WTC11 (cell line): ENCODE results near the gene KCNN4. TPM values are rescaled to one million over a fixed set of nuclear protein-coding genes. Genes with fewer than 3 reads are reported as not detected.

Source experiments
- ATAC-seq: fragments of 200-7000 bp; cut with Tn5 transposase; 2 replicates; pipeline ENCODE4 v1.10.0; 2021; ENCODE audit warnings: mild to moderate bottlenecking, moderate library complexity
- CTCF ChIA-PET: fragments of 300-600 bp; sonication (Branson Sonifier 250); formaldehyde crosslinking; loops from one replicate; lab custom pipeline; 2021; ENCODE audit warnings: antibody characterized with exemption; lab: Charles Lee
- POLR2A ChIA-PET: fragments of 350-600 bp; sonication (Branson Sonifier 250); formaldehyde crosslinking; loops from one replicate; lab custom pipeline; 2021; ENCODE audit warnings: antibody characterized with exemption; lab: Charles Lee
- DNase-seq: peaks from one replicate; pipeline ENCODE4 v3.0.0; 2021; ENCODE audit warnings: low spot score
- H3K27ac Mint-ChIP-seq: 2 replicates; pipeline ENCODE4 v1.8.0; 2021; ENCODE audit warnings: mixed read lengths
- H3K27me3 Mint-ChIP-seq: 2 replicates; pipeline ENCODE4 v1.8.0; 2021; ENCODE audit warnings: low read depth, mild to moderate bottlenecking, moderate library complexity, mixed read lengths
- H3K36me3 Mint-ChIP-seq: 2 replicates; pipeline ENCODE4 v1.8.0; 2021; ENCODE audit warnings: mixed read lengths
- H3K4me1 Mint-ChIP-seq: 2 replicates; pipeline ENCODE4 v1.8.0; 2022; ENCODE audit warnings: mixed read lengths
- H3K4me3 Mint-ChIP-seq: 2 replicates; pipeline ENCODE4 v1.8.0; 2021; ENCODE audit warnings: mild to moderate bottlenecking, moderate library complexity, mixed read lengths
- H3K9me3 Mint-ChIP-seq: 2 replicates; pipeline ENCODE4 v1.8.0; 2021; ENCODE audit warnings: mixed read lengths
- AFF4 ChIP-seq: sonication (generic); formaldehyde crosslinking; IDR thresholded peaks from 2 replicates; pipeline ENCODE4 v1.8.1; 2023; ENCODE audit warnings: mild to moderate bottlenecking, missing genetic modification reagents, borderline replicate concordance
- CBFB ChIP-seq: sonication (generic); formaldehyde crosslinking; IDR thresholded peaks from 2 replicates; pipeline ENCODE4 v1.8.1; 2022; ENCODE audit warnings: mild to moderate bottlenecking, low read depth, missing genetic modification reagents
- E2F5 ChIP-seq: sonication (generic); formaldehyde crosslinking; IDR thresholded peaks from 2 replicates; pipeline ENCODE4 v1.8.1; 2022; ENCODE audit warnings: mild to moderate bottlenecking, moderate library complexity, missing genetic modification reagents
- GRHL2 ChIP-seq: fragments of 250-450 bp; sonication (Bioruptor Pico); IDR thresholded peaks from 2 replicates; pipeline ENCODE4 v1.8.0; 2022; ENCODE audit warnings: mild to moderate bottlenecking, moderate library complexity; ENCODE audit not compliant: insufficient replicate concordance, severe bottlenecking
- GTF2I ChIP-seq: fragments of 250-450 bp; sonication (Bioruptor Pico); conservative IDR thresholded peaks from 2 replicates; pipeline ENCODE4 v1.4.0; 2021; ENCODE audit warnings: mild to moderate bottlenecking
- HMGXB4 ChIP-seq: sonication (generic); formaldehyde crosslinking; IDR thresholded peaks from 2 replicates; pipeline ENCODE4 v1.8.1; 2023; ENCODE audit warnings: mild to moderate bottlenecking, moderate library complexity, missing genetic modification reagents
- IRF1 ChIP-seq: sonication (generic); formaldehyde crosslinking; IDR thresholded peaks from 2 replicates; pipeline ENCODE4 v1.8.0; 2023; ENCODE audit warnings: missing genetic modification reagents
- IRF2 ChIP-seq: sonication (generic); formaldehyde crosslinking; IDR thresholded peaks from 2 replicates; pipeline ENCODE4 v1.8.0; 2022; ENCODE audit warnings: low read depth, missing genetic modification reagents, borderline replicate concordance
- JAZF1 ChIP-seq: fragments of 250-450 bp; sonication (Bioruptor Pico); IDR thresholded peaks from 2 replicates; pipeline ENCODE4 v1.9.0; 2021; ENCODE audit warnings: moderate library complexity, mild to moderate bottlenecking, inconsistent platforms
- MLX ChIP-seq: sonication (generic); formaldehyde crosslinking; IDR thresholded peaks from 2 replicates; pipeline ENCODE4 v1.8.1; 2023; ENCODE audit warnings: mild to moderate bottlenecking, missing genetic modification reagents, moderate library complexity
- MYBL2 ChIP-seq: sonication (generic); formaldehyde crosslinking; IDR thresholded peaks from 2 replicates; pipeline ENCODE4 v1.8.1; 2023; ENCODE audit warnings: mild to moderate bottlenecking, moderate library complexity, missing genetic modification reagents
- NFATC4 ChIP-seq: fragments of 250-450 bp; sonication (Bioruptor Pico); IDR thresholded peaks from 2 replicates; pipeline ENCODE4 v1.9.0; 2021; ENCODE audit warnings: mild to moderate bottlenecking
- NFYB ChIP-seq: sonication (generic); formaldehyde crosslinking; conservative IDR thresholded peaks from 2 replicates; pipeline ENCODE4 v1.8.0; 2022; ENCODE audit warnings: low read depth, missing genetic modification reagents
- PRDM15 ChIP-seq: sonication (generic); formaldehyde crosslinking; IDR thresholded peaks from 2 replicates; pipeline ENCODE4 v1.8.0; 2022; ENCODE audit warnings: missing genetic modification reagents
- RELA ChIP-seq: sonication (generic); formaldehyde crosslinking; IDR thresholded peaks from 2 replicates; pipeline ENCODE4 v1.8.1; 2022; ENCODE audit warnings: missing genetic modification reagents, mild to moderate bottlenecking, borderline replicate concordance
- SP1 ChIP-seq: sonication (generic); formaldehyde crosslinking; conservative IDR thresholded peaks from 2 replicates; pipeline ENCODE4 v1.8.1; 2022; ENCODE audit warnings: missing genetic modification reagents
- TCF7 ChIP-seq: sonication (generic); formaldehyde crosslinking; IDR thresholded peaks from 2 replicates; pipeline ENCODE4 v1.8.0; 2022; ENCODE audit warnings: mild to moderate bottlenecking, low read depth, missing genetic modification reagents, moderate library complexity
- ZNF138 ChIP-seq: sonication (generic); formaldehyde crosslinking; conservative IDR thresholded peaks from 2 replicates; pipeline ENCODE4 v1.8.1; 2022; ENCODE audit warnings: mild to moderate bottlenecking, moderate library complexity, missing genetic modification reagents
- ZNF317 ChIP-seq: sonication (generic); formaldehyde crosslinking; IDR thresholded peaks from 2 replicates; pipeline ENCODE4 v1.8.1; 2023; ENCODE audit warnings: low read depth, mild to moderate bottlenecking, moderate library complexity, missing genetic modification reagents, borderline replicate concordance
- ZNF671 ChIP-seq: fragments of 250-450 bp; sonication (Bioruptor Pico); IDR thresholded peaks from 2 replicates; pipeline ENCODE4 v1.8.0; 2021; ENCODE audit warnings: mild to moderate bottlenecking
- total RNA-seq: library from RNA; stranded (reverse); gene quantifications from 3 replicates; pipeline ENCODE4 v1.2.3, GENCODE V29; 2021

KCNN4 gene
- total RNA-seq, 1 experiment from 2014 or later: 0.98 TPM

GRCh38 chr19:43747557-43748204 lies 33.1 kb downstream of the KCNN4 start:
- no peak overlapping the region for H3K27ac Mint-ChIP-seq
- POLR2A ChIA-PET: no interaction called here
- no peak for TF ChIP-seq NFYB (CRISPR knock-in tag)
- no peak for TF ChIP-seq GRHL2 (CRISPR knock-in tag)
- TF ChIP-seq PRDM15: no peak
- no peak for TF ChIP-seq ZNF317 (CRISPR knock-in tag)
- no peak for TF ChIP-seq IRF2 (CRISPR knock-in tag)
- no peak for TF ChIP-seq E2F5 (CRISPR knock-in tag)
- no peak for TF ChIP-seq AFF4 (CRISPR knock-in tag)
- no peak for TF ChIP-seq HMGXB4 (CRISPR knock-in tag)
- TF ChIP-seq ZNF671: no peak
- TF ChIP-seq SP1 (CRISPR knock-in tag): no peak
- TF ChIP-seq RELA (CRISPR knock-in tag): no peak
- TF ChIP-seq MLX: no peak
- no peak for TF ChIP-seq ZNF138
- TF ChIP-seq NFATC4 (CRISPR knock-in tag): no peak
- no peak for TF ChIP-seq TCF7 (CRISPR knock-in tag)
- no peak for TF ChIP-seq GTF2I (CRISPR knock-in tag)
- TF ChIP-seq JAZF1 (CRISPR knock-in tag): no peak
- TF ChIP-seq MYBL2 (CRISPR knock-in tag): no peak
- no peak for TF ChIP-seq CBFB (CRISPR knock-in tag)
- no peak for TF ChIP-seq IRF1
- TF ChIP-seq, all 79 proteins: peak for 0
- no peak for ATAC-seq
- H3K27me3 Mint-ChIP-seq: no peaks in the 10 kb centered on the region
- no peaks in the 10 kb centered on the region for H3K4me1 Mint-ChIP-seq
- no peaks in the 10 kb centered on the region for H3K9me3 Mint-ChIP-seq
- no peak for DNase-seq
- CTCF ChIA-PET: interaction anchor here (0.7 to 0.9 kb wide), 2 partner anchors 18 to 19 kb away, joined by 4 read pairs; no protein-coding TSS in a partner anchor
- no peak overlapping the region for H3K4me3 Mint-ChIP-seq
- H3K36me3 Mint-ChIP-seq: peaks cover 58% of the 10 kb centered on the region
